HepG2 (cell line): ENCODE results near the gene ZFAND2B. TPM values are rescaled to one million over a fixed set of nuclear protein-coding genes. Genes with fewer than 3 reads are reported as not detected.
A peak's percentile ranks its signal among the peaks of the same experiment; 100 is the strongest.

Source experiments
- ADNP ChIP-seq: sonication (generic); formaldehyde crosslinking; IDR thresholded peaks from 2 replicates; pipeline ENCODE4 v1.4.0; 2020; ENCODE audit warnings: missing genetic modification reagents
- ETV5 ChIP-seq: IDR thresholded peaks from 2 replicates; pipeline ENCODE4 v1.6.1; 2018; ENCODE audit warnings: missing biosample characterization, missing genetic modification reagents, inconsistent platforms, borderline replicate concordance
- FOXC1 ChIP-seq: sonication (generic); formaldehyde crosslinking; IDR thresholded peaks from 2 replicates; pipeline ENCODE4 v1.8.0; 2022; ENCODE audit warnings: mild to moderate bottlenecking, missing genetic modification reagents, borderline replicate concordance
- IRF9 ChIP-seq: sonication (generic); formaldehyde crosslinking; IDR thresholded peaks from 2 replicates; pipeline ENCODE4 v1.8.0; 2022; ENCODE audit warnings: missing genetic modification reagents, mild to moderate bottlenecking, borderline replicate concordance
- LRRFIP1 ChIP-seq: sonication (generic); formaldehyde crosslinking; conservative IDR thresholded peaks from 2 replicates; pipeline ENCODE4 v1.4.0; 2020; ENCODE audit warnings: missing genetic modification reagents
- PCBP2 ChIP-seq: fragments of 200-400 bp; formaldehyde crosslinking; optimal IDR thresholded peaks from 2 replicates; pipeline ENCODE3; 2018; ENCODE audit warnings: low read length, low read depth; ENCODE audit not compliant: poor library complexity, severe bottlenecking
- PITX1 ChIP-seq: sonication (generic); formaldehyde crosslinking; IDR thresholded peaks from 2 replicates; pipeline ENCODE4 v1.5.1; 2020; ENCODE audit warnings: mild to moderate bottlenecking, missing genetic modification reagents
- SOX6 ChIP-seq, 2 experiments: fragments of 450-650 bp in 1 of 2; sonication (generic) in 1 of 2; formaldehyde crosslinking in 1 of 2; IDR thresholded peaks; 2 replicates each; pipeline versions ENCODE4 v1.4.0 to v1.6.1; 2017 to 2020; ENCODE audit warnings: antibody characterized with exemption in 1 of 2, mild to moderate bottlenecking in 1 of 2, missing genetic modification reagents in 1 of 2
- TCF12 ChIP-seq, 2 experiments: fragments of 450-650 bp in 1 of 2; sonication (generic) in 1 of 2; formaldehyde crosslinking in 1 of 2; IDR thresholded peaks; 2 replicates each; pipeline versions ENCODE4 v1.6.1 to v1.8.0; 2017 to 2022; ENCODE audit warnings: antibody characterized with exemption in 1 of 2, mild to moderate bottlenecking in 1 of 2, missing genetic modification reagents in 1 of 2, moderate library complexity in 1 of 2
- TRIM24 ChIP-seq: sonication (generic); formaldehyde crosslinking; IDR thresholded peaks from 2 replicates; pipeline ENCODE4 v1.8.0; 2022; ENCODE audit warnings: mild to moderate bottlenecking, missing genetic modification reagents
- ZFP91 ChIP-seq: sonication (generic); formaldehyde crosslinking; IDR thresholded peaks from 2 replicates; pipeline ENCODE4 v1.9.0; 2022; ENCODE audit warnings: missing genetic modification reagents, mild to moderate bottlenecking, borderline replicate concordance
- ZKSCAN5 ChIP-seq: sonication (generic); formaldehyde crosslinking; IDR thresholded peaks from 2 replicates; pipeline ENCODE4 v1.5.1; 2020; ENCODE audit warnings: mild to moderate bottlenecking, missing genetic modification reagents
- ZNF264 ChIP-seq: sonication (generic); formaldehyde crosslinking; IDR thresholded peaks from 2 replicates; pipeline ENCODE4 v1.4.0; 2020; ENCODE audit warnings: missing genetic modification reagents
- ZNF331 ChIP-seq: sonication (generic); formaldehyde crosslinking; IDR thresholded peaks from 2 replicates; pipeline ENCODE4 v1.4.0; 2020; ENCODE audit warnings: missing genetic modification reagents
- ZNF354B ChIP-seq: sonication (generic); formaldehyde crosslinking; IDR thresholded peaks from 2 replicates; pipeline ENCODE4 v1.8.0; 2022; ENCODE audit warnings: mild to moderate bottlenecking, missing genetic modification reagents
- ZNF615 ChIP-seq: sonication (generic); formaldehyde crosslinking; IDR thresholded peaks from 2 replicates; pipeline ENCODE4 v1.5.0; 2020; ENCODE audit warnings: mild to moderate bottlenecking, missing genetic modification reagents, borderline replicate concordance
- ZNF720 ChIP-seq: sonication (generic); formaldehyde crosslinking; IDR thresholded peaks from 2 replicates; pipeline ENCODE4 v1.4.0; 2020; ENCODE audit warnings: missing genetic modification reagents
- ZNF775 ChIP-seq: sonication (generic); formaldehyde crosslinking; IDR thresholded peaks from 2 replicates; pipeline ENCODE4 v1.4.0; 2020; ENCODE audit warnings: missing genetic modification reagents, mild to moderate bottlenecking, moderate library complexity, borderline replicate concordance
- ZNF782 ChIP-seq: sonication (generic); formaldehyde crosslinking; IDR thresholded peaks from 2 replicates; pipeline ENCODE4 v1.4.0; 2020; ENCODE audit warnings: missing genetic modification reagents, mild to moderate bottlenecking, borderline replicate concordance
- ZUFSP ChIP-seq: sonication (generic); formaldehyde crosslinking; IDR thresholded peaks from 2 replicates; pipeline ENCODE4 v1.9.0; 2021; ENCODE audit warnings: missing genetic modification reagents, mild to moderate bottlenecking, borderline replicate concordance
- polyA plus RNA-seq, 8 experiments: library from polyadenylated mRNA; depleted of rRNA in 3 of 8; stranded (reverse) in 7 of 8; unstranded in 1 of 8; fragments of >200 nt; fragmentation: Illumina TruSeq in 4 of 8; extraction: Trizol in 4 of 8; gene quantifications; 2 replicates each; pipeline versions ENCODE4 v1.2.1 to v1.2.3, GENCODE V29; 2011 to 2016; ENCODE audit warnings: low read depth in 4 of 8, missing spikeins in 1 of 8, mixed read lengths in 1 of 8; ENCODE audit not compliant: insufficient read depth in 1 of 8
- total RNA-seq, 5 experiments: library from RNA; depleted of rRNA; stranded (reverse); fragments of >200 nt; fragmentation: Illumina TruSeq; extraction: Trizol; gene quantifications; 2 replicates each; pipeline ENCODE4 v1.2.3, GENCODE V29; 2016; ENCODE audit warnings: low read depth in 1 of 5

ZFAND2B gene
- total and polyA plus RNA-seq, 2 of the 13 experiments (the other 11 are each of a cell fraction or from before 2014, with no cell fraction given) = 53.3 to 115 TPM

- TF ChIP-seq ZNF615 (CRISPR knock-in tag) (no peak), ADNP (CRISPR knock-in tag) (no peak), ZNF264 (peak; percentile 79; the same call in 1 of the 2 replicates), TCF12 (IDR thresholded peaks at IDR 0.05) (no peak), TCF12 (CRISPR knock-in tag; IDR thresholded peaks at IDR 0.05) (0 out of 2 replicates have a peak, but pooled peaks have one; percentile 32), FOXC1 (CRISPR knock-in tag) (peak; percentile 81; the same call in 1 of the 2 replicates), ETV5 (CRISPR knock-in tag) (no peak; the same call in none of the 2 replicates), ZNF782 (CRISPR knock-in tag) (no peak; the same call in 1 of the 2 replicates), SOX6 (IDR thresholded peaks at IDR 0.05) (no peak), SOX6 (CRISPR knock-in tag; IDR thresholded peaks at IDR 0.05) (peak; percentile 62), ZNF331 (CRISPR knock-in tag) (0 out of 2 replicates have a peak, but pooled peaks have one; percentile 83), PCBP2 (no peak), PITX1 (peak; percentile 61), ZNF720 (no peak), ZNF354B (CRISPR knock-in tag) (no peak), TRIM24 (CRISPR knock-in tag) (no peak), IRF9 (CRISPR knock-in tag) (no peak; the same call in 1 of the 2 replicates), ZFP91 (peak; percentile 79), ZUFSP (CRISPR knock-in tag) (no peak), ZKSCAN5 (CRISPR knock-in tag) (no peak), ZNF775 (CRISPR knock-in tag) (no peak), LRRFIP1 (CRISPR knock-in tag) (no peak)
These were observed 22.9 kb downstream of the ZFAND2B start, which contains the start of the genes ANKZF1 and ATG9A (continued) for GRCh38 chr2:219229305-219230058.
